Measurements from ENCODE around the gene NUP62. TPM values are rescaled to one million over a fixed set of nuclear protein-coding genes. Genes with fewer than 3 reads are reported as not detected.

Gene NUP62
- total RNA-seq, 6 donors from 2014 or later: 34.7 to 44.4 (median 40.1) TPM

- Histone ChIP-seq H3K27ac (peak overlapping the region; percentile 91 to 97 (median 94)), H3K36me3 (peaks cover 0 to 21% (median 17%) of the 10 kb centered on the region in 4 donors), H3K4me3 (peak overlapping the region in 3 of 4 donors; percentile 73 to 90 (median 77)), H3K27me3 (no peaks in the 10 kb centered on the region), H3K9me3 (no peaks in the 10 kb centered on the region), H3K4me1 (peaks cover 25 to 35% (median 27%) of the 10 kb centered on the region in 4 donors)
- WGBS, 2 donors: 65 to 71% methylated on average over 12 to 14 of the region's 15 CpGs
- no peak for TF ChIP-seq CTCF (IDR thresholded peaks at IDR 0.05)
- no peak for TF ChIP-seq POLR2AphosphoS5 (IDR thresholded peaks at IDR 0.05)
- no peak for TF ChIP-seq EP300 (IDR thresholded peaks at IDR 0.05)
- DNase-seq: no peak
- ATAC-seq (ENCODE audit: low FRiP score in 2 of 2): no peak
Observed at GRCh38 chr19:49930483-49931011, 1.2 kb upstream of the NUP62 start.

DNA sequence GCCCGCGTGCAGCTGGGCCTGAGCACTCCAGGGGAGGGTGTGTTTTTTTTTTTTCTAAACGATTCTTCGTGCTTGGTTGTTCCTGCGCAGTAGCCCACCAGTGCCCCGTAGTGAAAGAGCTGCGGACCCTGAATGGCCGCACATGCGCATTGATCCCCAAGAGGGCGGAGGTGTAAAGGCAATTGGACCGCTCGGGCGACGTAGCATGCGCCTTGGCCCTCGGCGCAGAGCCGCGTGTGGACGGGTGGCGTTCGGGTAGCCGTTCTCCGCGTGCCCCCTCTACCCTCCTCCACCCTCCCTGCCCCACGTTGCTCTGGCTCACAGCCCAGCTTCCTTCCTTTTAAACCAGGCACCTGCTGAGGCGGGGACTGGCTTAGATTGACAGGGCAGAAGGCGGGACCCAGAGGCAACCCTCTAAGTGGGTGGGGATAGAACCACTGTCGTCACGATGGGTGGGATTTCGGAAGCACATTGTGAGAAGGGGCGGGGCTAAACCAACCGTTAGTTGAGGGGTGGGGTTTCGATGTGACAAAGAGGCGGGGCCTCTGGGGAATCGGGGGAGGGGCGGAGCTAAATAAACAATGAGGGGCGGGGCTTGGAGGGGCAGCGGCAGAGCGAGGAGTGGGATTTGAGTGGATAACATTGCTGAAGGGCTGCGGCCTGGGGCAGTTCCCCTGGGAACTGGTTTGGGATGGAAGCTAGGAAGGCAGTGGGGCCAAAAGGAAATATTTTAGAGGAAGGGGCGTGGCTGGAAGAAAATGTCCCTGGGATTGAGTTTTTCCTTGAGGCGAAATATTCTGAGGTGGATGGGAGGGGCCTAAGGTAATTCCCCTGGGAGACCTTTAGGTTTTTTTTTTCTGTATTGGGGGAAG lies 543 bp upstream of the NUP62 start:
- peak overlapping the region; percentile 73 to 100 (median 84) for H3K4me3 ChIP-seq
- DNase-seq: peak; percentile 94
- peaks cover 0 to 25% (median 18%) of the 10 kb centered on the region in 4 donors for H3K36me3 ChIP-seq
- peak; percentile 93 to 95 for ATAC-seq (ENCODE audit: low FRiP score in 2 of 2)
- no peaks in the 10 kb centered on the region for H3K27me3 ChIP-seq
- TF ChIP-seq POLR2A (IDR thresholded peaks at IDR 0.05) (peak in 2 of 4 donors; percentile 61 to 85), POLR2AphosphoS5 (IDR thresholded peaks at IDR 0.05) (peak; percentile 82), EP300 (IDR thresholded peaks at IDR 0.05) (no peak), CTCF (IDR thresholded peaks at IDR 0.05) (peak in 4 of 6 experiments; percentile 25 to 50 (median 40))
- peaks cover 25 to 36% (median 27%) of the 10 kb centered on the region in 4 donors for H3K4me1 ChIP-seq
- H3K27ac ChIP-seq: peak overlapping the region; percentile 91 to 97 (median 94)
- no peaks in the 10 kb centered on the region for H3K9me3 ChIP-seq
- WGBS, 2 donors: 2 to 7% methylated on average over 31 to 41 of the region's 43 CpGs

DNA sequence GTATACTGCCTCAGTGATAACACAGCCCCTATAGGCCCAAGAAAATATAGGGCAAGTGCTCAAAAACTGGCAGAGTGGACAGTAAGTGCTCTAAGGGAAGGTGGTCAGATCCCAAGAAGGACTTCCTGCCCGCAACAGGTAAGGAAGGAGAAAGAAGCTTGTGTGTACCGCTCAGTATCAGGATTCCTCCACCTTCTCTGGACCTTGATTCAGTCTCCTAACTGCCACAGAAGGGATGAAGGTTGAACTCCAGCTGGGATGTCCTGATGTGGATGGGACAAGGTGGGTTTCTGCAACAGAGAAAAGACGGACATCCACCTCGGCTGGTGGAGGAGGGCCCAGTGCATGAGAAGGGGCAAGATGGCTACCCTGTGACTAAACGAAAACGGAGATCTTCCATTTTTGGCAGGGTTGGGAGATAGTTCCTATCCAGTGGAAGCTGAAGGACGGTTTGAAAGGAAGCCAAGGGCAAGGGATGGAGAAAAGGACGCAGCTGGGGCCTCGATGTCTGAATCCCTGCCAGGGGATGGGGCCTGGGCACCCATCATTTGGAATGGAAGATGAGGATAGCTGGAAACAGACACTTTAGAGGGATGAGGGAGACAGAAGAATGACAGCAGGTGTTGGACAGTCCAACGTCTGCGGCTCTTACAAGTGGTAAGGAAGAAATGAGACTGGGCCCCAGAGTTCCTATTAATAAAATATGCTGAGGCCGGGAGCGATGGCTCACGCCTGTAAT lies 1.6 kb downstream of the NUP62 start:
- Histone ChIP-seq H3K9me3 (no peaks in the 10 kb centered on the region), H3K27ac (peak overlapping the region in 3 of 4 donors; percentile 30 to 97 (median 91)), H3K4me3 (peak overlapping the region in 2 of 4 donors; percentile 73 to 77), H3K27me3 (no peaks in the 10 kb centered on the region), H3K36me3 (peaks cover 0 to 43% (median 33%) of the 10 kb centered on the region in 4 donors), H3K4me1 (peaks cover 25 to 48% (median 27%) of the 10 kb centered on the region in 4 donors)
- TF ChIP-seq EP300 (IDR thresholded peaks at IDR 0.05): no peak
- no peak for TF ChIP-seq POLR2A (IDR thresholded peaks at IDR 0.05)
- no peak for TF ChIP-seq POLR2AphosphoS5 (IDR thresholded peaks at IDR 0.05)
- TF ChIP-seq CTCF (IDR thresholded peaks at IDR 0.05): no peak
- DNase-seq: no peak
- 81 to 88% methylated on average over 14 of the region's 14 CpGs for WGBS, 2 donors
- no peak for ATAC-seq (ENCODE audit: low FRiP score in 2 of 2)

GRCh38 chr19:49926515-49926914 lies 2.8 kb downstream of the NUP62 start:
- DNase-seq: no peak
- WGBS, 2 donors: 90 to 91% methylated on average over 10 of the region's 10 CpGs
- Histone ChIP-seq H3K4me3 (no peak overlapping the region), H3K36me3 (peaks cover 0 to 54% (median 41%) of the 10 kb centered on the region in 4 donors), H3K27me3 (no peaks in the 10 kb centered on the region), H3K27ac (no peak overlapping the region), H3K9me3 (no peaks in the 10 kb centered on the region), H3K4me1 (peaks cover 25 to 48% (median 27%) of the 10 kb centered on the region in 4 donors)
- no peak for ATAC-seq (ENCODE audit: low FRiP score in 2 of 2)
- no peak for TF ChIP-seq POLR2AphosphoS5 (IDR thresholded peaks at IDR 0.05)
- TF ChIP-seq POLR2A (IDR thresholded peaks at IDR 0.05): no peak
- no peak for TF ChIP-seq EP300 (IDR thresholded peaks at IDR 0.05)
- no peak for TF ChIP-seq CTCF (IDR thresholded peaks at IDR 0.05)
